ENCODE measurements around the gene TOMM70.
A peak's percentile ranks its signal among the peaks of the same experiment; 100 is the strongest.
"Not testable (repeated sequence)": the region's sequence is repeated elsewhere in the genome, so short reads cannot be mapped to it uniquely, and the experiment has no call there.

The TOMM70 gene

GRCh38 chr3:100361897-100362296, 39.0 kb downstream of the TOMM70 start:
- DNase-seq = no peak

- DNase-seq = no peak
Observed at GRCh38 chr3:100360757-100361496, 40.0 kb downstream of the TOMM70 start.

- DNase-seq = no peak
Observed at GRCh38 chr3:100359035-100359434, 41.9 kb downstream of the TOMM70 start.

- DNase-seq = no peak
Observed at GRCh38 chr3:100358413-100358812, 42.5 kb downstream of the TOMM70 start.

- DNase-seq = no peak
Observed at GRCh38 chr3:100354850-100355249, 46.0 kb downstream of the TOMM70 start.

GRCh38 chr3:100352296-100353231, 48.3 kb downstream of the TOMM70 start:
- no peak for DNase-seq

- not testable (repeated sequence) for DNase-seq
Observed at GRCh38 chr3:100351770-100352169, 49.1 kb downstream of the TOMM70 start.

GRCh38 chr3:100348727-100349126, 52.2 kb downstream of the TOMM70 start:
- no peak for DNase-seq

- no peak for DNase-seq
Observed at GRCh38 chr3:100340527-100340926, 60.4 kb downstream of the TOMM70 start.

GRCh38 chr3:100339786-100340185, 61.1 kb downstream of the TOMM70 start:
- DNase-seq = no peak

- DNase-seq = no peak
Observed at GRCh38 chr3:100338911-100339310, 62.0 kb downstream of the TOMM70 start.

GRCh38 chr3:100336229-100336628, 64.7 kb downstream of the TOMM70 start:
- DNase-seq = not testable (repeated sequence)

GRCh38 chr3:100335434-100335833, 65.5 kb downstream of the TOMM70 start:
- DNase-seq = no peak

- DNase-seq = peak; percentile 73 to 77
Observed at GRCh38 chr3:100334488-100335351, 66.2 kb downstream of the TOMM70 start, which contains the start of gene NIT2. NIT2 (plus strand) TSS chr3:100334757; CDS start chr3:100334792, 35 bp downstream.

- DNase-seq = no peak
Observed at GRCh38 chr3:100333970-100334487, 66.9 kb downstream of the TOMM70 start.

- DNase-seq = no peak
Observed at GRCh38 chr3:100333051-100333450, 67.8 kb downstream of the TOMM70 start.

- no peak for DNase-seq
Observed at GRCh38 chr3:100331660-100332059, 69.2 kb downstream of the TOMM70 start.

GRCh38 chr3:100330651-100331050, 70.2 kb downstream of the TOMM70 start:
- DNase-seq = no peak

- DNase-seq = no peak
Observed at GRCh38 chr3:100329800-100330489, 70.9 kb downstream of the TOMM70 start.

GRCh38 chr3:100327377-100327776, 73.5 kb downstream of the TOMM70 start:
- DNase-seq = not testable (repeated sequence)

- no peak for DNase-seq
Observed at GRCh38 chr3:100325827-100326226, 75.1 kb downstream of the TOMM70 start.

- no peak for DNase-seq
Observed at GRCh38 chr3:100324044-100324443, 76.8 kb downstream of the TOMM70 start.

All from NCI-H1930 (cell line).